HepG2 (cell line): ENCODE measurements around the gene ABT1. TPM values are rescaled to one million over a fixed set of nuclear protein-coding genes. Genes with fewer than 3 reads are reported as not detected.
A peak's percentile ranks its signal among the peaks of the same experiment; 100 is the strongest.

Experiments
- CBX2 ChIP-seq, 2 experiments: fragments of 200-600 bp in 1 of 2; sonication (generic); formaldehyde crosslinking in 1 of 2; IDR thresholded peaks; 2 replicates each; pipeline versions ENCODE4 v1.7.0 to v1.8.1; 2018 to 2022; ENCODE audit warnings: low read depth in 2 of 2, low read length in 1 of 2, mild to moderate bottlenecking in 1 of 2, missing genetic modification reagents in 1 of 2
- FOXO1 ChIP-seq: sonication (generic); formaldehyde crosslinking; IDR thresholded peaks from 2 replicates; pipeline ENCODE4 v1.4.0; 2020; ENCODE audit warnings: missing genetic modification reagents
- MIXL1 ChIP-seq: IDR thresholded peaks from 2 replicates; pipeline ENCODE4 v1.6.1; 2016
- PAWR ChIP-seq: sonication (generic); formaldehyde crosslinking; IDR thresholded peaks from 2 replicates; pipeline ENCODE4 v1.4.0; 2020; ENCODE audit warnings: missing genetic modification reagents, mild to moderate bottlenecking, borderline replicate concordance
- RXRA ChIP-seq: sonication (generic); formaldehyde crosslinking; IDR thresholded peaks from 2 replicates; pipeline ENCODE4 v1.5.1; 2020; ENCODE audit warnings: missing genetic modification reagents
- SIN3A ChIP-seq: IDR thresholded peaks from 2 replicates; pipeline ENCODE4 v1.6.1; 2011; ENCODE audit warnings: low read depth, mild to moderate bottlenecking, control low read depth, low read length, borderline replicate concordance
- SMC3 ChIP-seq: IDR thresholded peaks from 2 replicates; pipeline ENCODE4 v1.6.1; 2011; ENCODE audit warnings: low read length, improper control_type of control experiment
- SNAPC2 ChIP-seq: sonication (generic); formaldehyde crosslinking; IDR thresholded peaks from 2 replicates; pipeline ENCODE4 v1.8.1; 2022; ENCODE audit warnings: mild to moderate bottlenecking, missing genetic modification reagents
- SOX5 ChIP-seq: IDR thresholded peaks from 2 replicates; pipeline ENCODE4 v1.6.1; 2016; ENCODE audit warnings: borderline replicate concordance
- U2AF2 ChIP-seq: fragments of 200-400 bp; formaldehyde crosslinking; IDR thresholded peaks from 2 replicates; pipeline ENCODE4 v1.6.1; 2017; ENCODE audit warnings: low read depth, mild to moderate bottlenecking, low read length
- ZNF468 ChIP-seq: sonication (generic); formaldehyde crosslinking; IDR thresholded peaks from 2 replicates; pipeline ENCODE4 v1.8.0; 2022; ENCODE audit warnings: mild to moderate bottlenecking, moderate library complexity, missing genetic modification reagents
- ZNF484 ChIP-seq: sonication (generic); formaldehyde crosslinking; IDR thresholded peaks from 2 replicates; pipeline ENCODE4 v1.5.1; 2020; ENCODE audit warnings: mild to moderate bottlenecking, low read depth, missing genetic modification reagents, borderline replicate concordance
- ZNF616 ChIP-seq: sonication (generic); formaldehyde crosslinking; IDR thresholded peaks from 2 replicates; pipeline ENCODE4 v1.5.0; 2020; ENCODE audit warnings: low read depth, mild to moderate bottlenecking, missing genetic modification reagents
- ZNF644 ChIP-seq: IDR thresholded peaks from 2 replicates; pipeline ENCODE4 v1.6.1; 2016; ENCODE audit warnings: low read depth
- ZSCAN9 ChIP-seq: IDR thresholded peaks from 2 replicates; pipeline ENCODE4 v1.6.1; 2016; ENCODE audit warnings: borderline replicate concordance
- polyA plus RNA-seq, 8 experiments: library from polyadenylated mRNA; depleted of rRNA in 3 of 8; stranded (reverse) in 7 of 8; unstranded in 1 of 8; fragments of >200 nt; fragmentation: Illumina TruSeq in 4 of 8; extraction: Trizol in 4 of 8; gene quantifications; 2 replicates each; pipeline versions ENCODE4 v1.2.1 to v1.2.3, GENCODE V29; 2011 to 2016; ENCODE audit warnings: low read depth in 4 of 8, missing spikeins in 1 of 8, mixed read lengths in 1 of 8; ENCODE audit not compliant: insufficient read depth in 1 of 8
- total RNA-seq, 5 experiments: library from RNA; depleted of rRNA; stranded (reverse); fragments of >200 nt; fragmentation: Illumina TruSeq; extraction: Trizol; gene quantifications; 2 replicates each; pipeline ENCODE4 v1.2.3, GENCODE V29; 2016; ENCODE audit warnings: low read depth in 1 of 5
- TF ChIP-seq, protein P1 (sequence below): sonication (generic); formaldehyde crosslinking; IDR thresholded peaks from 2 replicates; pipeline ENCODE4 v1.4.0; 2020; ENCODE audit warnings: missing genetic modification reagents; ENCODE audit errors: not compliant biosample characterization
- TF ChIP-seq, protein P2 (sequence below): sonication (generic); formaldehyde crosslinking; IDR thresholded peaks from 2 replicates; pipeline ENCODE4 v1.5.1; 2020; ENCODE audit warnings: mild to moderate bottlenecking, missing genetic modification reagents, borderline replicate concordance
- TF ChIP-seq, protein P3 (sequence below): sonication (generic); formaldehyde crosslinking; IDR thresholded peaks from 2 replicates; pipeline ENCODE4 v1.4.0; 2020; ENCODE audit warnings: missing genetic modification reagents, borderline replicate concordance
- TF ChIP-seq, protein P4 (sequence below): sonication (generic); formaldehyde crosslinking; IDR thresholded peaks from 2 replicates; pipeline ENCODE4 v1.4.0; 2020; ENCODE audit warnings: missing genetic modification reagents
- TF ChIP-seq, protein P5 (sequence below): sonication (generic); formaldehyde crosslinking; IDR thresholded peaks from 2 replicates; pipeline ENCODE4 v1.5.0; 2020; ENCODE audit warnings: missing genetic modification reagents
- TF ChIP-seq, protein P6 (sequence below): sonication (generic); formaldehyde crosslinking; IDR thresholded peaks from 2 replicates; pipeline ENCODE4 v1.5.0; 2020; ENCODE audit warnings: mild to moderate bottlenecking, missing genetic modification reagents

ABT1 gene
- total and polyA plus RNA-seq, 2 of the 13 experiments (the other 11 are each of a cell fraction or from before 2014, with no cell fraction given) = 38.4 TPM

DNA sequence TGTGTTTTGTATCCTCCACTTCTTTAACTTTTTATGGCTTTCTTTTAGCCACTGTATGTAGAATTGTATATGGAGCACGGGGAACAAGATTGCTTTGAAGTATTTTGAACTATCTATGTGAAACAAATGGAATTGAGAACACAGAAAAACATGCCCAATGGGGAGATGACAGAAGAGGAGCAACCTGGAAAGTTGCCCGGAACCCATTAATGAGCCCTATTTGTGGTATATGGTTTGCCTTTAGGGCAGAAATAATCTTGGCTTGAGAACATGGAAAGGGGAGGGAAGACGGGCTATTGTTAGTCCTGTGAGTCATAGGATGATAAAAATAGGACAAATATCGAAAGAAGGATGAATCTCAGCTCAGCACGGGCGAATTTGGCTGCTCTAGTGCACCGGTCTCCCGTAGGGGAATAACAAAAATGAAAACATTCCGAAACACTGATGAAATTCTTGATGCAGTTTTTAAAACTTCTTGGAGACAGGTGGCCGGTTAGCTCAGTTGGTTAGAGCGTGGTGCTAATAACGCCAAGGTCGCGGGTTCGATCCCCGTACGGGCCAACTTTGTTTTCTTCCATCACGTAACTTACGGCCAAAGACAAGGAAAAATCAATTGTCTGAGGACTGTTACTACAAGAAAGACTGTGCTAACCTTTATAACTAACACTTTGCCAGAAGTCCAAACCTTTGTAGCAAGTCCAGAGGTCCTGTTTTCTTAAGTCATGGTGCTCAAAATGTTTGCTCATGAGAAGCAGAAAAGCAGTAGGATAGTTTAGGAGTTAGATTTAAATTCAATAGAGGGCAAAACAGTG is 42.9 kb upstream of the ABT1 start (continued):
- TF ChIP-seq, protein P1, sequence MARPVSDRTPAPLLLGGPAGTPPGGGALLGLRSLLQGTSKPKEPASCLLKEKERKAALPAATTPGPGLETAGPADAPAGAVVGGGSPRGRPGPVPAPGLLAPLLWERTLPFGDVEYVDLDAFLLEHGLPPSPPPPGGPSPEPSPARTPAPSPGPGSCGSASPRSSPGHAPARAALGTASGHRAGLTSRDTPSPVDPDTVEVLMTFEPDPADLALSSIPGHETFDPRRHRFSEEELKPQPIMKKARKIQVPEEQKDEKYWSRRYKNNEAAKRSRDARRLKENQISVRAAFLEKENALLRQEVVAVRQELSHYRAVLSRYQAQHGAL (CRISPR knock-in tag) = no peak
- TF ChIP-seq, protein P2, sequence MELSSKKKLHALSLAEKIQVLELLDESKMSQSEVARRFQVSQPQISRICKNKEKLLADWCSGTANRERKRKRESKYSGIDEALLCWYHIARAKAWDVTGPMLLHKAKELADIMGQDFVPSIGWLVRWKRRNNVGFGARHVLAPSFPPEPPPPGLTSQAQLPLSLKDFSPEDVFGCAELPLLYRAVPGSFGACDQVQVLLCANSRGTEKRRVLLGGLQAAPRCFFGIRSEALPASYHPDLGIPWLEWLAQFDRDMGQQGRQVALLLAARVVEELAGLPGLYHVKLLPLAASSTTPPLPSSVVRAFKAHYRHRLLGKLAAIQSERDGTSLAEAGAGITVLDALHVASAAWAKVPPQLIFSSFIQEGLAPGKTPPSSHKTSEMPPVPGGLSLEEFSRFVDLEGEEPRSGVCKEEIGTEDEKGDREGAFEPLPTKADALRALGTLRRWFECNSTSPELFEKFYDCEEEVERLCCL (CRISPR knock-in tag) = no peak
- no peak for TF ChIP-seq SOX5 (CRISPR knock-in tag)
- no peak for TF ChIP-seq CBX2 (IDR thresholded peaks at IDR 0.05; ENCODE audit: low read depth, low read length)
- no peak for TF ChIP-seq CBX2 (CRISPR knock-in tag; IDR thresholded peaks at IDR 0.05; ENCODE audit: low read depth)
- no peak for TF ChIP-seq ZNF468 (CRISPR knock-in tag)
- TF ChIP-seq SMC3 = no peak
- peak; percentile 27; the same call in 1 of the 2 replicates for TF ChIP-seq RXRA (CRISPR knock-in tag)
- TF ChIP-seq FOXO1 (CRISPR knock-in tag) = peak; percentile 61; the same call in 1 of the 2 replicates
- TF ChIP-seq ZNF616 (CRISPR knock-in tag) = no peak
- TF ChIP-seq ZSCAN9 (CRISPR knock-in tag) = no peak
- TF ChIP-seq, protein P3, sequence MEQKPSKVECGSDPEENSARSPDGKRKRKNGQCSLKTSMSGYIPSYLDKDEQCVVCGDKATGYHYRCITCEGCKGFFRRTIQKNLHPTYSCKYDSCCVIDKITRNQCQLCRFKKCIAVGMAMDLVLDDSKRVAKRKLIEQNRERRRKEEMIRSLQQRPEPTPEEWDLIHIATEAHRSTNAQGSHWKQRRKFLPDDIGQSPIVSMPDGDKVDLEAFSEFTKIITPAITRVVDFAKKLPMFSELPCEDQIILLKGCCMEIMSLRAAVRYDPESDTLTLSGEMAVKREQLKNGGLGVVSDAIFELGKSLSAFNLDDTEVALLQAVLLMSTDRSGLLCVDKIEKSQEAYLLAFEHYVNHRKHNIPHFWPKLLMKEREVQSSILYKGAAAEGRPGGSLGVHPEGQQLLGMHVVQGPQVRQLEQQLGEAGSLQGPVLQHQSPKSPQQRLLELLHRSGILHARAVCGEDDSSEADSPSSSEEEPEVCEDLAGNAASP (CRISPR knock-in tag) = peak; percentile 72; the same call in 1 of the 2 replicates
- TF ChIP-seq PAWR = no peak
- TF ChIP-seq ZNF644 (CRISPR knock-in tag) = no peak
- TF ChIP-seq SNAPC2 (CRISPR knock-in tag) = no peak
- TF ChIP-seq ZNF484 (CRISPR knock-in tag) = no peak
- TF ChIP-seq, protein P4, sequence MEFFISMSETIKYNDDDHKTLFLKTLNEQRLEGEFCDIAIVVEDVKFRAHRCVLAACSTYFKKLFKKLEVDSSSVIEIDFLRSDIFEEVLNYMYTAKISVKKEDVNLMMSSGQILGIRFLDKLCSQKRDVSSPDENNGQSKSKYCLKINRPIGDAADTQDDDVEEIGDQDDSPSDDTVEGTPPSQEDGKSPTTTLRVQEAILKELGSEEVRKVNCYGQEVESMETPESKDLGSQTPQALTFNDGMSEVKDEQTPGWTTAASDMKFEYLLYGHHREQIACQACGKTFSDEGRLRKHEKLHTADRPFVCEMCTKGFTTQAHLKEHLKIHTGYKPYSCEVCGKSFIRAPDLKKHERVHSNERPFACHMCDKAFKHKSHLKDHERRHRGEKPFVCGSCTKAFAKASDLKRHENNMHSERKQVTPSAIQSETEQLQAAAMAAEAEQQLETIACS = no peak
- TF ChIP-seq, protein P5, sequence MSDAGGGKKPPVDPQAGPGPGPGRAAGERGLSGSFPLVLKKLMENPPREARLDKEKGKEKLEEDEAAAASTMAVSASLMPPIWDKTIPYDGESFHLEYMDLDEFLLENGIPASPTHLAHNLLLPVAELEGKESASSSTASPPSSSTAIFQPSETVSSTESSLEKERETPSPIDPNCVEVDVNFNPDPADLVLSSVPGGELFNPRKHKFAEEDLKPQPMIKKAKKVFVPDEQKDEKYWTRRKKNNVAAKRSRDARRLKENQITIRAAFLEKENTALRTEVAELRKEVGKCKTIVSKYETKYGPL (CRISPR knock-in tag) = 0 out of 2 replicates have a peak, but pooled peaks have one; percentile 61
- TF ChIP-seq, protein P6, sequence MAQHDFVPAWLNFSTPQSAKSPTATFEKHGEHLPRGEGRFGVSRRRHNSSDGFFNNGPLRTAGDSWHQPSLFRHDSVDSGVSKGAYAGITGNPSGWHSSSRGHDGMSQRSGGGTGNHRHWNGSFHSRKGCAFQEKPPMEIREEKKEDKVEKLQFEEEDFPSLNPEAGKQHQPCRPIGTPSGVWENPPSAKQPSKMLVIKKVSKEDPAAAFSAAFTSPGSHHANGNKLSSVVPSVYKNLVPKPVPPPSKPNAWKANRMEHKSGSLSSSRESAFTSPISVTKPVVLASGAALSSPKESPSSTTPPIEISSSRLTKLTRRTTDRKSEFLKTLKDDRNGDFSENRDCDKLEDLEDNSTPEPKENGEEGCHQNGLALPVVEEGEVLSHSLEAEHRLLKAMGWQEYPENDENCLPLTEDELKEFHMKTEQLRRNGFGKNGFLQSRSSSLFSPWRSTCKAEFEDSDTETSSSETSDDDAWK (CRISPR knock-in tag) = no peak
- TF ChIP-seq U2AF2 = no peak
- peak; percentile 1 for TF ChIP-seq MIXL1
- TF ChIP-seq SIN3A = peak; percentile 54; the same call in 1 of the 2 replicates
